Stimulated activated CD8-positive, alpha-beta memory T cell treated with anti-CD3 and anti-CD28 coated beads, Interleukin-12 subunit alpha, Interleukin-12 subunit beta, amount 100 ng/mL, for 1 hour (primary cell): ENCODE measurements around the gene HCFC1R1.

Experiments
- DNase-seq: peaks from one replicate; pipeline ENCODE4 v3.0.0-alpha.2; 2020; ENCODE audit warnings: low read depth

Gene HCFC1R1

DNA sequence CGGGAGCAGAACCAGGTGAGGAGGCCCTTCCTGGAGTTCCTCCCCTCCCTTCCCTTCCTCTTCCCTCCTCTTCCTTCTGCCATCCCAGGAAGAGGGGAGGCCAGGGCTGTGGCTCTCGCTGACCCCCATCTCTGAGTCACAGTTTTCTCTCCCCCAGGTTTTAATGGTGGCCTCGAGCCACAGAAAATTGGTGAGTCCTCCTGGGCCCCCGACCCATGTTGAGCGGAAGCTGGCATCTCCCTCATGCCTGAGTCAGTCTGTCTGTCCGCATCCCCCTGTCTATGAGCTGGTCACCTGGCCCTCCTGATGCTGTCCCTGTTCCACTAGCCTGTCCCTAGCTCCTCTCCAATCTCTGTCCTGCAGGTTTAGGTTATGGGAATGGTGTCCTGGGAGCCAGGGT lies 23.8 kb downstream of the HCFC1R1 start:
- no peak for DNase-seq

DNA sequence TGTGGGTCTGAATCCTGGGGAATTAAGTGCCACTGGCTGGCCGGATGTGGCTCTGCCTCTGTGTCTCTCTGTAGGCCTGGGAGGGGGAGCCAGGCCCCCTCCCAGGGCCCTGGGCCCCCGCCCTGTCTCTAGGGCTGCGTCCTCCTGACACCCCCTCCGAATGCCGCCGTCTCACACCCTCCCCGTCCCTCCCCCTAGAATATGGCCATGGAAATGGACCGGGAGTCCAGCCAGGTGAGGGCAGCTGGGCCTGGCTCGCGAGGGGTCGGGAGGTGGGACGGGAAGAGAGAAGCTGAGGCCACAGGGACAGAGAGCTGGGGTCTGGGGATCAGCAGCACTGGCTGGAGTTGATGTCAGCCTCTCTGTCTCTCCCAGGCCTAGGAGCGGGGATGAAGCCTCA lies 27.4 kb downstream of the HCFC1R1 start:
- no peak for DNase-seq

DNA sequence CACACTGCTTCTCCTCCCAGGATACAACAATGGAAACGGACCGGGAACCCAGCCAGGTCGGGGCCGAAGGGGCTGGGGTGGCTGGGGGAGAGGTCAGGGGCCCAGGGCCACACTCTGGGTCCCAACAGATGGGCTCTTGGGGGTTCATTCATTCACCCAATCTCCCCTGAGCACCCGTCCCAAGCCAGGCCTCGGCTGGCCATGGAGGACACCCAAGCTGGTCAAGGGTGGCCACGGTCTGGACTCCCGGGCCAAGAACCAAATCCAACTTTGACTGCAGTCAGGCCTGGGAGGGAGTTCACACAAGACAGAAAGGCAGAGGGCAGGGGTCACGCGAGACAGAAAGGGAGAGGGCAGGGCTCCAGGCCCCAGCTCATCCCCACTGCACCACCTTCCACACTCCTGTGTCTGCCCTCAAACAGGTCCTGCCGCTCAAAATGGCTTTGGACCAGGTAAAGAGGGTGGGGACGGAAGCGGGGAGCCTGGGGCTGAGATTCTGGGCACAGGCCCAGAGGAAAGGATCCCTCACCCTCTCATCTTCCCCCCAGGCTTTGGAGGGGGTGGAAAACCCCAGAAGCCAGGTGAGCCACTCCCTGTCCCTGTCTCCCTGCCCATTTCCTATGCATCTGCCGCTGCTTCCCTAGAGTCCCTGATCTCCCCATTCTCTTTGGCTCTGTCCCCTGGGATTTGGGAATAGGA lies 31.2 kb downstream of the HCFC1R1 start:
- DNase-seq = no peak

DNA sequence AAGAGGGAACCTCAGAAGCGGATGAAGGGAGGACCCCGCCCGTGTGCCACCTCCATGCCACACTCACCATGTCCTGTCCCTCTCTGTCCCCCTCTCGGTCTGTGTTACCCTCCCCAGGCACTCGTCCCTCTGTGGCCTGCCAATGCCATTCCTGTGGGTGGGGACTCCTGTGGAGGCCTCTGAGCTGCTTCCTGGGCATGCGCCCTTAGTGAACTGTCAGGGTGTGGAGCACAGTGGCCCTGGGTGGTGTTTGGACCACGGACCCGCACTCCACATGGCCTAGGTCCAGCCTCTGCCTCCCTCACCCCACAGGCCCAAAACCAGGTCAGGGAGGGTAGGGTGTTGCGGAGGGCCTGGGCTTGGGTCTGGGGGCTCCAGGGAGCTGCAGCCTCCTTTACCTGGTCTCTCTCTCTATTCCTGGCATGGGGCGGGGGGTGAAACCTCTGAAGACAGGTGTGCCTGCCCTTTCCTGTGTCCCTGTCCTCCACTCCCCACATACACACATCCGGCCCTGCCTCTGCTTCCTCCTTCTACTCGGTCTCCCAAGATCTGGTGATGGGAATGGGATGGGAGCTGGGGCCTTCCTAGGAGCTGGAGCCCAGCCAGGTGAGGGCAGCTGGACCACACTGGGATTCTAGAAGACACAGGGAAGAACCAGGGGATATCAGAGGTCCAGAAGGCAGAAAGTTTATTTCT lies 32.0 kb downstream of the HCFC1R1 start:
- no peak for DNase-seq

DNA sequence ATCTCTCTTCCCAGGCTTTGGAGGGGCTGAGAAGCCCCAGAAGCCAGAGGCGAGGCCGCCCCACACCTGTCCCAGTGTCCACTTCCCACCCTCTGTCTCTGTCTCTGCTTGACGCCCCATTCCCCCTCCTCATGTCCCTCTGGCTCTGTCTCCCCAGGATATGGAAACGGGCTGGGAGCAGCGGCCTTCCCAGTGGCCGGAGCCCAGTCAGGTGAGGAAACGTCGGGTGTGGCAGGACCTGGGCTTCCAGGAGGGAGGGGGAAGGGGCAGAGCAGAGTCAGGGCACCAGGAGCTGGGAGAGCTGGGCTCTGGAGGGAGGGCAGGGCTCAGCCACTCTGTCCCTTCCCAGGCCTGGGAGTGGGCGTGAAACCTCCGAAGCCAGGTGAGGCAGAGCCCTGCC lies 32.9 kb downstream of the HCFC1R1 start:
- no peak for DNase-seq

DNA sequence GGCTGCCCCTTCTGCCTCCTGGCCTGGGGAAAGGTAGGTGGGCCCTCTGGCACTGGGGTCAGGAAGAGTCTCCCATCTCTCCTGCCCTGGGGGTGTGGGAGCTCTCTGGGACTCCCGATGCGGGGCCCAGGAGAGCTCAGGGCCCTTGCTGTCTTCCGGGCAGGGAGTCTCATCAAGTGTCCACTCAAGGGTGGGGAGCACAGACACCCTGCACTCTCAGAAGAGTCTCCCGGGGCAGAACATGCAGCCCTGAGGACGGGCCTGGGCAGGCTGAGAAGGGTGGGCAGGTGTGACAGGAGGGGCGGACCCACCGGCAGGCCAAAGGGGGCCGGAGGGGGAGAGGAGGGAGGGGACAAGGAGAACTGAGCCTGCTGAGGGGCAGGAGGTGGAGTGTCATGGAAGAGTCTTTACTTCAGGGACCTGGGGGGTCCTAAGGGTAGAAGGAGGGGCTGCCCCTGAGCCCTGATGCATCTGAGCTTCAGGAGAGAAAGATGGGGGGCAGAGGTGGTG lies 35.1 kb downstream of the HCFC1R1 start:
- DNase-seq = no peak

DNA sequence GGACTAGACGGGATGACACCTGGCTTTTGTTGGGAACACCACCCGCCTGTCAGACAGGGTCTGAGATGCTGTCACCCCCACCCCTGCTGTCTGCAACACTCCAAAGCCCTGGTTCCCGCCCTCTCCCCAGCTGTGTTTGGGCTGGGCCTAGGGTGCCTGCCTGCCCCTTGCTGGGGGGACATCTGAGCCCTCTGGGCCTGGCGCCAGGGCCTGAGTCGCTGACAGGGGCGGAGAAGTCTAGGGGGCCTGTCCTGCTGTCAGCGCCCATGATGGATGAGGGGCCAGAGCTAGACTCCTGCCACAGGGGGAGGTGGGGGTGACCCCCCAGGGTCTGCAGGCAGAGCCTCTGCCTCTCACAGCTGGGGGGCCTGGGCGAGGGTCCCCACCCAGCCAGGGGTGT lies 35.9 kb downstream of the HCFC1R1 start:
- DNase-seq = no peak

DNA sequence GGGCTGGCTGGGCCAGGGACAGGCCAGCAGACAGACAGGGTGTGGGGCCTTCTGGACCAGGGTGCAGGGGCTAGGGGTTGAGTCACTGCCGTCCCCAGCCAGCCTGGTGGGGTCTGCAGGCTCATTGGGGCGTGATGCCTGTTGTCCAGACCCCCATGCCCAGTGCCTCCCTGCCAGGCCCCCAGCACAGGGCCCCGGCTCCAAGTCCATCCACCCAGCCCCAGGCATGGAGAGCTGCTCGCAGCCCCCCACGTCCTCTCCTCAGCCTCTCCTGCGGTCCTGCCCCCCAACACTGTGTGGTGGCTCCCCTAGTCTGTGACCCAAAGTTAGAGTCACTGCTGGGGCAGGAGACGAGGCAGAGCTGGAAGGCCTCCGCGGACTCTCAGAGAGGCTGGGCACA lies 36.5 kb downstream of the HCFC1R1 start:
- DNase-seq = no peak

DNA sequence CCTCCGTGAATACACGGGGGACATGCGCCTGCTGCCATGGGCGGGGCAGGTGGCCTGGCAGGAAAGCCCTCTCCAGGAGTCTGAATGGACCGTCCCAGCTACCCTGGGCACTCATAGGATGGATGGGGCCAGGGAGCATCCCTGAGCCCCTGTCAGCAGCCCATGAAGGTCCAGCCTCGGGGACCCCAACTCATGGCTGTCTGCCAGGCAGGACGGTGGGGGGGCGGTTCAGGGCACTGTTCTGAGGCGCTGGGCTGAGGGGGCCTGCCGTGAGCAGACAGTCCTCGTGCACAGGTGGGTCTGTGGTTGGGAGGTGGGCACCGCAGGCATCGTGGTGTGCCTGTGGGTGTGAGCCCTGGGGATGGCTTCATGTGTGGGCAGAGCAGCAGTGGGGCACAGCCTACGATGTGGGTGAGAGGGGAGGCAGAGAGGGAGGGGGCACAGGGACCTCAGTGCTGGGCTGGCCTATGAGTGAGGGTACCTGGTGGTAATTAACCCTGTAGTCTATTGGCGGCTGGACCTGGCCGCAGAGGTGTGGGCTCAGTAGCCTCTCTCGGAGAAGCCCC lies 37.0 kb downstream of the HCFC1R1 start:
- DNase-seq = no peak

DNA sequence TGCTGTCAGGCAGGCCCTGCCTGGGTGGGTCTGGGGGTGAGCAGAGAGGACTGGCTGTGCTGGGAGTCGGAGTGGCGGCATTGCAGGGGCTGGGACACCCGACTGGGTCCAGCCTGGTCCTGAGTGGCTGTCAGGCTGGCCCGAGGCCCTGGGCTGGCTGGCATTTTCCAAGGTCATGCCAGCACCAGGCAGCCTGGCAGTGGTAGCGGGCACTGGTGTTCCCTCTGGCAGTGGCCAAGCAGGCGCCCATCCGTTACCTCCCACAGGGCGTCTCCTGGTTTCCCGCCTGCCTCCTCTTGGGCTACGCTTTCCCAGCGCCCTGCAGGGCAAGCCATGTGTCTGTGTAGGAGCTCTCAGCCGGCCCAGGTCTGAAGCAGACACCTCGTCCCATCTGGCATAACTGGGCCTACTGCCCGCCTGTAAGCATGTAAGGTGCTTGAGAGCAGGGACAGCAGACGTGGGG lies 37.8 kb downstream of the HCFC1R1 start:
- DNase-seq = no peak

DNA sequence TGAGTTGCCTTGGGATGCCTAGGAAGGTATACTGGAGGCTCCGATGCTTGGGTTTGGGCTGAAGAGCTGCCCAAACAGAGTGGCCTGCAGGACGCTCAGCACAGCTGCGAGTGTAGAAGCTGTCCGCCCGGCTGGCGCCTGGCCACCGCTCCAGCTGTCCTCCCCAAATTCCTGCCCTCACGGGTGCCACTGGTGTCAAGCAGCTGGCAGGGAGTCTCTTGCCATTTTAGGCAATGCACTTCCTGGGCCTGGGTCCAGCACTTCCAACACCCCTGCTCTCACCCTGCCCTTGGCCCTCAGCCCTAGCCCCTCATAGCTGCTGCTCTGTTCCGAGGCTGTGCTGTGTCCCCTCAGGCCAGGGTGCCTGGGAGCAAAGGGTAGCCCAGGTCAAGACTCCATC lies 38.3 kb downstream of the HCFC1R1 start:
- DNase-seq = no peak

DNA sequence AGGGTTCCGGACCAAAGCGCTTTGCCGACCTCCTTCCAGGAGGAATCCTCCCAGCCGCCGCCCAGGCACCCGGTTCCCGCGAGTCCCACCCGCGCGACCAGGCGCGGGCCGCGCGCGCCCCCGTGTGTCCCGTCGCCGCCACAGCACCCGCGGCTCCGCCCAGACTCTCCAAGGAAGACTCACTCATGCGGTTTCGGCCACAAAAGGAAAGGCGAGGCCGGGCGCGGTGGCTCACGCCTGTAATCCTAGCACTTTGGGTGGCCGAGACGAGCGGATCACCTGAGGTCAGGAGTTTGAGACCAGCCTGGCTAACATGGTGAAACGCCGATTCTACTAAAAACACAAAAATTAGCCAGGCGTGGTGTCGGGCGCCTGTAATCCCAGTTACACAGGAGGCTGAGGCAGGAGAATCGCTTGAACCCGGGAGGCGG lies 40.0 kb downstream of the HCFC1R1 start:
- DNase-seq = peak; percentile 37

DNA sequence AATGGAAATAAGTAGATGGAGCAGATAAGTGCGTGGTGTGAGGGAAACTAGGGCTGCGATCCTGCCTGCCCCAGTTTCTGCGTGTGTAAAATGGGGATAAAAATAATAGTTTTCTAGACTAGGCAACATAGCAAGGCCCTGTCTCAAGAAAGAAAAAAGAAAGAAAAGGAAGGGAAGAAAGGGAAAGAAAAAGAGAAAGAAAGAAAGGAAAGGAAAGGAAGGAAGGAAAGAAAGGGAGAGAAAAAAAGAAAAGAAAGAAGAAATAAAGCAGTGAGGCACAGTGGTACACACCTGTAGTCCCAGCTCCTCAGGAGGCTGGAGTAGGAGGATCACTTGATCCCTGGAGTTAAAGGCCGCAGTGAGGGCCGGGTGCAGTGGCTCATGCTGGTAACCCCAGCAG lies 41.3 kb downstream of the HCFC1R1 start:
- DNase-seq = no peak

DNA sequence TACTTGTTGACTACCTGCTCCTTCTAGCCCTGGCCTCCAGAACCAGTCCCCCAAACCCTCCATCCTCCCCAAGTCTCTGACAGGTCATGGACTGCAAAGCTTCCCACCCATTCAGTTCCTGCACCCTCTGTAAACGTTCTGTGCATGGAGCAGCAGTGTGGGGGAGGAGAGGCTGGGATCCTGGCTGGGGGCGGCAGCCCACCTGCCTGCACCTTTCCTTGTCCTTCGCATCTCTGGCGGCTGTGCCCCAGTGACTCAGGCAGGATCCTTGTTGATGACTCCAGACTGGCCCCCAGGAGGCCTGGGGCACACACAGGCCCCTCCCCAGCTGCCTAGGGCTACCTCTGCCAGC lies 41.9 kb downstream of the HCFC1R1 start:
- DNase-seq = no peak

DNA sequence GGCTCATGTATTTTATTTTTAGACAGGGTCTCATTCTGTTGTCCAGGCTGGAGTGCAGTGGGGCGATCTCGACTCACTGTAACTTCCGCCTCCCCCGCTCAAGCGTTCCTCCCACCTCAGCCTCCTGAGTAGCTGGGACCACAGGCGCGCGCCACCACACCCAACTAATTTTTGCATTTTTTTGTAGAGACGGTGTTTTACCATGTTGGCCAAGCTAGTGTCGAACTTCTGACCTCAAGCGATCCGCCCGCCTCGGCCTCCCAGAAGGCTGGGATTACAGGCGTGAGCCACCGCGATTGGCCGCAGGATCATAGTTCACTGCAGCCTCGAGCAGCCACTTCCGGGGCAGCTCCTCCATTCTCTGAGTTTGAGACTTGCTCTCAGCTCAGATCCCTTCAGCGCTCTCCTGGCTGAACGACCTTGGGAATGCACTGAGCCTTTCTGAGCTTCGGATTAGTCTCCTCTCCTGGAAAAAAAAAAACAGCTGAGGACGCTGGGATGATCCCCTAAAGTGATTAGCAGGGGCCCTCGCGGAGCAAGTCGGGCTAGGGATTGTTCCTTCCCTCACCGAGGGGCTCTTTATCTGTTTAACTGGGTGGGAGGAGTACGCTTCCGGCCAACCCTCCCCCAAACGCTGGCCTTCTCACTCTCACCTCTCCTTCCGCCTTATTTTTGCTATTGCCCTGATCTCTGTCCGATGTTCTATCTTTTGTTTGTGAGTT lies 42.4 kb downstream of the HCFC1R1 start:
- no peak for DNase-seq

DNA sequence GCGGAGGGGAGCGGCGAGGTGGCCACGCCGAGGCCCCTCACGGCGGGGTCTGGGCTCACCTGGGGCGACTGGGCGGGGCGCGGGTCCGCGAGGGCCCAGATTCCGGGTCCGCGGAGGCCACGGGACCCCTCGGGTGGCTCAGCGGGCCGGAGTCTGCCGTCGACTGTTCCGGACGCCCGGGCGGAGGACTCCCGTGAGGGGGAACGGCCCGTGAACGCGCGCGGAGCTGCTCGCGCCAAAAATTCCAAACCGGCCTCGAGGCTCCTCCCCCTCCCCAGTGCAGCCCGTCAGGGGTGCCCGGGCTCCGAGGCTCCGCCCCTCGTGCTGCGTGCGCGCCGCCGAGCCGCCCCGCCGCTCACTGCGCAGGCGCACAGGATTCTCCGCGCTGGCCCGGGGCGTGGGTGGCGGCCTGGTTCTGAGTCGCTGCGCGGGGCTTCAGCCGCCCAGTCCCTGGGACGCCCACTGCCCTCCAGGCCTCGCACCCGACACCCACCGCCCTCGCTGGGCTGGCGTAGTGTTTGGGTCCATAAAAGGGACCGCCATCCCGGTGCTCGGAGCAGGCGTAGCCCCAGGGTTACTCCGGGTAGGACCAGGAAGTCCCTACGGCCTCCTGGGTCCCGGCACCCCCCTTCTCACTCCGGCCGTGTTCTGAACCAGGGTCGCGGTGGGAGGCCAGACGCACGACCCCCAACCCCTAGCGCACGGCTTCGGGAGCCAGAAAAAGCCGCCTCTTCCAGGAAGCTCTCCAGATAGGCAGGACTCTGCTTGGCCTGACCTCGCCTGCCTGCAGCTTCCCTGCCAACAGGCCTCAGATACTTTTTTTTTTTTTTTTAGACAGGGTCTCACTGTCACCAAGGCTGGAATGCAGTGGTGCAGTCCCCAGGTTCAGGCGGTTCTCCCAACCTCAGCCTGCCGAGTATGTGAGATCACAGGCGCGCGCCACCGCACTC lies 43.2 kb downstream of the HCFC1R1 start, which contains the start of gene PKMYT1:
TSS of gene PKMYT1 (minus strand) at position 220 of the 950 bp plus-strand sequence. CDS start 789 bp downstream, outside the sequence.
- DNase-seq = peak; percentile 86

DNA sequence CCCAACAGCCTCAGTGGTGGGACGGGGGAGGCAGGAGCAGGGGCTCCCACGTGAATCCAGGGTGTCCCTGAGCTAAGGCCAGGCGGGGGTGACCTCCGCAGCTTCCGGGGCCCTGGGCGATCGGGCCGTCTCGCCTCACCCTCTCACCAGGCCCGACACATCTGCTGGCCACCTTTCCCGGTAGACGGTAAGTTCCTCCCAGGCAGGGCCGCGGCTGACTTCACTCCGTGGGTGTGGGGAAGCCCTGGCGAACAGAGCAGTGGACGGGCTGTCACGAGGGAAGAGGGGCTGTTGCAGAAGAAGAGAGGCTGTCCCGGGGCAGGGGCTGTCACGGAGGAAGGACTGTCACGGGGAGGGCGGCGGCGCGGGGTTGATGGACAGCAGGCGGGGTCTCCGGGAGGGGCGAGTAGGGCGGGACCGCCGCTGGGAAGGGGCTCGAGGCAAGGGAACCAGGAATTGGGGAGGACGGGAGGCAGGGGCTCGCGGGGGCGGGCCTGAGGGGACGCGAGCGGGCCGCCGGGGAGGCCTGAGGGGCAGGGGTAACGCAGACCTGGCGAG lies 44.0 kb downstream of the HCFC1R1 start:
- DNase-seq = no peak

DNA sequence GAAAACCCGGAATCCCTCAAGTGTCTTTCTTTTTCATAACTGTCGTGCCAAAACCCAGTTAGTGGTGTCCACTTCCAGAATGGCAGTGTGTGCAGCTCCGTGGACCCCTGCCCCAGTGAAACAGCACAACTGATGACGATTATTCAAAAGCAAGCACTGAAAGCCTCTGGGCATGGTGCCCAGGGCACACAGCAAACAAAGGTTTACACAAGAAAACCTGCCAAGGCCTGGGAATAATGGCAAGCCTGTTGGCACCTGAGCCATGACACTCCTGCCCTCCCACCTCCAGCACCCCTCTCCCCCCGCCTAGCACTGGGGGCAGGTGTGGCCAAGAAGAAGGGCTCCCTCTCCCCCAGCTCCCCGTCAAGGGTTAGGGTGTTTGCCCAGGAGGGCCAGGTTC lies 46.3 kb downstream of the HCFC1R1 start:
- DNase-seq = no peak

DNA sequence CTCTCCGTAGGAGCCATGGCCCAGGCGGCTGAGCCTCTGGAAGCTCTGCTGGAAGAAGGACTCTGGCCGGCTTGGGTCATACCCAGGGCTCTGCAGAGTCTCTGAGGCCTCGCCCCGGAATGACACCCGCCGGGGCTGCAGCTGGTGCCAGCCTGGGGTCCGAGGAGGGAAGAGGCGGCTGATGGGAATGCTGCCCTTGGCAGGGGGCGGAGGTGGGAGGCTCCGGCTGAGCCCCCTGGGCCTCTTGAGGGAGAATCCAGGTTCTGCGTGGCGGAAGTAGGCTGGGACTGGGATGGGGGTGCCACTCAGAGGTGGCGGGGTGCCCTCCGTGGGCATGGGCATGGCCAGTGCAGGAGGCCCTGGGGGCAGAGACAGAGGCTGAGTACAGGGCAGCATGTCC lies 47.1 kb downstream of the HCFC1R1 start:
- no peak for DNase-seq

DNA sequence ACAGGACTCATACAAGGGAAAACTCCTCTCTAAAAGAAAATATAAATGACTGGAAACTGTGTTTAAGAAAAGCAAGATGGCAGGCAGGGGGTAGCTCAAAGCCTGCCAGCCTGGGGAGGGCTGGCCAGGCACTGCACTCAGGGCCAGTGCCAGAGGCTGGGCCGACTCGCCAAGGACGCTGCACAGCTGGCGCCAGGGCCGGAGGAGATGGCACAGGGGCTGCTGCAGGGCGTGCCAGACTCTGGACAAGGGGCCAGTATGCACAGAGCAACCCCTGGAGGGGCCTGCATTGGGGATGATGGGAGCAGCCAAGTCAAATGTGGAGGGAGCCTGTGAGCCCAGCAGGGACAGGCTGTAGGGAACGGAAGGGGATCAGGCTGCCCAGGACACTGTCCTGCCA lies 47.5 kb downstream of the HCFC1R1 start:
- no peak for DNase-seq

DNA sequence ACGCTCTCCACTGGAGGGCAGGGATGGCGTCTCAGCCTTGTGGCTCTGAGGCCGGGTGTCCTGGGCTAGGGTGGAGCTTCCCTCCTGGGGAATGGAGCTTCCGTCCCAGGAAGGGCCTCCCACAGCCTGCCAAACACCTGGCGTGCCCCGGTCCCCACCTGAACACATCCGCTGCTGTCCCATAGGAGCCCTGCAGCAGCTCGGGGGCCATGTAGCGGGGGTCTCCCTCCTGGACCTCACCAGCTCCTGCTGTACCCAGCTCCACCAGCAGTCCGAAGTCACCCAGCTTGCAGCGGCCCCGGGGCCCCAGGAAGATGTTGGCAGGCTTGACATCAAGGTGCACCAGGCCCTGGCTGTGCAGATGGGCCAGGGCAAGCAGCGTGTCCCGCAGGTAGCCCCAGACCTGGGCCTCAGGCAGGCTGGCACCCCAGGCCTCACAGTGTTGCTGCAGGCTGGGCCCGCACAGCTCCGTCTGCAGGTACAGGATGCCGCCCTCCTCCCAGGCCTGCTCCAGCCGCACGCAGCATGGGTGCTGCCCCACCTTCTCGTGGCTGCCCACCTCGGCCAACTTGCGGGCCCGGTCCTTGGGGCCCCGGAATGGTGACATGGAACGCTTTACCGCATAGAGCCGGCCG lies 48.5 kb downstream of the HCFC1R1 start:
- DNase-seq = no peak
